HUES64 (cell line): ENCODE data around the gene GNB5.

Experiments used
- H3K27ac ChIP-seq: 2 replicates; pipeline ENCODE4 v1.7.0; 2013; ENCODE audit warnings: low read depth, low read length, inconsistent platforms
- H3K27me3 ChIP-seq: 2 replicates; pipeline ENCODE4 v1.6.1; 2013; ENCODE audit warnings: mild to moderate bottlenecking, low read length; ENCODE audit not compliant: insufficient read depth
- H3K36me3 ChIP-seq: 2 replicates; pipeline ENCODE4 v1.6.1; 2013; ENCODE audit warnings: mild to moderate bottlenecking, low read length; ENCODE audit not compliant: insufficient read depth
- H3K4me1 ChIP-seq: 2 replicates; pipeline ENCODE4 v1.6.1; 2013; ENCODE audit warnings: mild to moderate bottlenecking, low read length, moderate library complexity; ENCODE audit not compliant: insufficient read depth
- H3K4me3 ChIP-seq: 2 replicates; pipeline ENCODE4 v1.5.1; 2013; ENCODE audit warnings: mild to moderate bottlenecking, low read length, moderate library complexity
- H3K9ac ChIP-seq: 2 replicates; pipeline ENCODE4 v1.6.1; 2013; ENCODE audit warnings: mild to moderate bottlenecking, low read depth, low read length
- H3K9me3 ChIP-seq: 2 replicates; pipeline ENCODE4 v1.6.1; 2013; ENCODE audit warnings: low read depth, low read length; ENCODE audit not compliant: insufficient read depth
- WGBS: fragments of 150-250, 120-280 bp; methylation state at CpG from one replicate; pipeline ENCODE4 v1.1.7; 2013; ENCODE audit warnings: missing lambda C conversion rate; 5-methylcytosine and 5-hydroxymethylcytosine counted together

Gene GNB5

DNA sequence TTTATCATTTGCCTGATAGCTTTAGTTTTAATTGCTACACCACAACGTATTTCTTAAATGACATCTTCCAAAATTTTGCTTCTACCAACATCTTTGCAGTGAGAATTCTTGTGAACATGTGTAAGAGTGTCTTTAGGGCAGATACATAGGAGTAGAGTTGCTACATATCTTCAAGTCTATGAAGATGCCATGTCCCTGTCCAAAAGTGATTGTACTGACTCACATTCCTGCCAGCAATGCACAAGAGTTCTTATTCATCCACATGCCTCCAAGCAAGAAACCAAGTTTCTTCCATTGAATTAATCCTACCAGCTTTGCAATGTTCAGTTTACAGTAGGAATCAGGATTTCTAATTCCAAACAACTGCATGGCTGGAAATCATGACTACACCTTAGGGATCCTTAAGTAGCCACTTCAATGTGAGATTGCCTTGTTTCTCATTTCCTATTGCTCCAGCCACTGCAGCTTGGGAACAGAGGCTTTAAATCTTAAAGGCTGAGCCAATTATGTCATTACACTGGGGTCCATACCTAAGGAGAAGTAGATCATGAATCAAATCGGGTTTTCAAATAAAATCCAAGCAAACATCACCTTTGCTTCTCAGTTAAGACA lies 123.1 kb downstream of the GNB5 start:
- Histone ChIP-seq H3K4me3 (no peak overlapping the region), H3K27me3 (no peaks in the 10 kb centered on the region), H3K4me1 (no peaks in the 10 kb centered on the region), H3K9me3 (no peaks in the 10 kb centered on the region), H3K36me3 (peaks cover 26% of the 10 kb centered on the region), H3K9ac (no peak overlapping the region), H3K27ac (no peak overlapping the region)
- WGBS = 75% methylated on average over 1 of the region's 2 CpGs

DNA sequence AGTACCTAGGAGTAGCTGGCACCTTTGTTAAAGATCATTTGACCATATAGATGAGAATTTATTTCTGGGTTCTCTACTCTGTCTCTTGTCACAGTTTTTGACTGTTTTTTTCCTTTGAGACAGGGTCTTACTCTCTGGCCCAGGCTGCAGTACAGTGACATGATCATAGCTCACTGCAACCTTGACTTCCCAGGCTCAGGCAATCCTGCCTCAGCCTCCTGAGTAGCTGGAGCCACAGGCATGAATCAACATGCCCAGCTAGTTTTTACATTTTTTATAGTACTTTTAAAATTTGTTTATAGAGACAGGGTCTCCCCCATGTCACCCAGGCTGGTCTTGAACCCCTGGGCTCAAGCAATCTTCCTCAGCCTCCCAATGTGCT lies 123.7 kb downstream of the GNB5 start:
- Histone ChIP-seq H3K4me3 (no peak overlapping the region), H3K9ac (no peak overlapping the region), H3K36me3 (peaks cover 32% of the 10 kb centered on the region), H3K9me3 (no peaks in the 10 kb centered on the region), H3K27me3 (no peaks in the 10 kb centered on the region), H3K4me1 (no peaks in the 10 kb centered on the region), H3K27ac (no peak overlapping the region)

DNA sequence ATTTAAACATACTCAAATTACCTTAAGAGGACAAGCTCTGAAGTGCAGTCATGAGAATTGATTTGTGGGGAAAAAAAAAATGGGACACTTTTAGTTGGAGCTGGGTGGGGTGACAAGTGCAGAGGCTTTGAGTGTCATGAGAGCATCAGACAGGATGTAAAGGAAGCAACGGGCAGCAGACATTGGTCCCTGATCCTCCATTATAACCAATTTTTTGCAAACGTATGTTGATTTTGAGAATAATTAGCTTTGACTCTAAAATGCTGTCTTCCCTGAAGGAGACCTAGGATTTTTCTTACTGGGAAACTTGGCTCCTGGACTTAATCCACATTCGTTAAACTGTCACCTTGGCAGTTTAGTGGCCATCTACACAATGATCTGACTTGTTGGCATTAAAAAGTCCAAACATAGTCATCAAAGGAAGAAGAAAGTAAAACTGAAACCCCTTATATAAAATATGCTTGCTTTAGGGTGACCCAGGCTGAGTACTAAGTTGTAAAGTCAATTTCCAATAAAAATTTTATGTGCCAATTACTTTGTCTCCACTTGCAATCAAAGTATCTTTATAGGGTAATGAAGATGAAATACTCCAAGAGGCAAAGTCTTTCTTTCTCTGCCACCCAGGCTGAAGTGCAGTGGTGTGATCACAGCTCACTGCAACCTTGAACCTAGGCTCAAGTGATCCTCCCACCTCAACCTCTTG lies 124.2 kb downstream of the GNB5 start:
- Histone ChIP-seq H3K9ac (no peak overlapping the region), H3K4me3 (no peak overlapping the region), H3K36me3 (peaks cover 37% of the 10 kb centered on the region), H3K27ac (no peak overlapping the region), H3K9me3 (no peaks in the 10 kb centered on the region), H3K4me1 (no peaks in the 10 kb centered on the region), H3K27me3 (no peaks in the 10 kb centered on the region)
- WGBS = 96% methylated on average over 3 of the region's 3 CpGs
